Endothelial cell of umbilical vein (primary cell): ENCODE results near the gene JPH2. TPM values are rescaled to one million over a fixed set of nuclear protein-coding genes. Genes with fewer than 3 reads are reported as not detected.

Experiments used
- BruUV-seq: library from RNA; stranded (reverse); fragments of 400-500 nt; replicated peaks from 2 replicates; lab custom pipeline; 2021; lab: Mats Ljungman, UMichigan
- CTCF ChIA-PET: fragments of 300-600, 350-600 bp; sonication (Branson Sonifier 250); formaldehyde crosslinking; loops from one replicate; lab custom pipeline; 2021; ENCODE audit warnings: antibody characterized with exemption, inconsistent platforms; lab: Charles Lee
- POLR2A ChIA-PET: fragments of 300-600, 350-600 bp; sonication (Branson Sonifier 250); formaldehyde crosslinking; loops from one replicate; lab custom pipeline; 2021; ENCODE audit warnings: antibody characterized with exemption, inconsistent platforms; lab: Charles Lee
- DNase-seq: peaks from one replicate; pipeline ENCODE4 v3.0.0-alpha.2; 2011; ENCODE audit warnings: low read depth, low spot score
- FAIRE-seq: peaks from 2 replicates; lab custom pipeline; 2011; peaks lifted over from hg19 to GRCh38; lab: Jason Lieb, UNC
- H2AFZ ChIP-seq: 2 replicates; pipeline ENCODE4 v1.6.0; 2012; ENCODE audit warnings: low read depth, low read length, control low read depth, inconsistent platforms
- H3K27ac ChIP-seq: 2 replicates; pipeline ENCODE4 v1.5.1; 2011; ENCODE audit warnings: low read depth, mild to moderate bottlenecking, control low read depth, low read length, moderate library complexity; ENCODE audit not compliant: insufficient read depth
- H3K27me3 ChIP-seq, 2 experiments: 2 replicates each; pipeline versions ENCODE4 v1.6.0 to v1.6.1; 2011; ENCODE audit warnings: low read length in 2 of 2, mixed read lengths in 1 of 2; ENCODE audit not compliant: control insufficient read depth in 2 of 2, insufficient read depth in 2 of 2
- H3K36me3 ChIP-seq, 2 experiments: 2 replicates in 1 of 2; 3 replicates in 1 of 2; pipeline ENCODE4 v1.5.1; 2011; ENCODE audit warnings: low read length in 2 of 2, mild to moderate bottlenecking in 1 of 2, moderate library complexity in 1 of 2; ENCODE audit not compliant: control insufficient read depth in 2 of 2, insufficient read depth in 2 of 2; ENCODE audit errors: extremely low read depth in 1 of 2
- H3K4me1 ChIP-seq: 3 replicates; pipeline ENCODE4 v1.5.1; 2011; ENCODE audit warnings: mild to moderate bottlenecking, low read length; ENCODE audit not compliant: control insufficient read depth, insufficient read depth; ENCODE audit errors: extremely low read depth
- H3K4me2 ChIP-seq: 2 replicates; pipeline ENCODE4 v1.6.1; 2011; ENCODE audit warnings: low read length, control low read depth, mixed read lengths; ENCODE audit not compliant: insufficient read depth
- H3K4me3 ChIP-seq, 3 experiments: fragments of 200-600 bp in 1 of 3; sonication (generic), shearing (Covaris generic) in 1 of 3; replicated peaks in 1 of 3; 2 replicates each; pipeline ENCODE4 v1.5.1; 2011 to 2016; ENCODE audit warnings: control low read depth in 3 of 3, low read length in 3 of 3, mild to moderate bottlenecking in 2 of 3, inconsistent platforms in 1 of 3, low read depth in 1 of 3, moderate library complexity in 1 of 3; ENCODE audit not compliant: insufficient read depth in 1 of 3
- H3K79me2 ChIP-seq: 2 replicates; pipeline ENCODE4 v1.6.0; 2012; ENCODE audit warnings: low read length, inconsistent platforms; ENCODE audit not compliant: control insufficient read depth, insufficient read depth
- H3K9ac ChIP-seq: replicated peaks from 2 replicates; pipeline ENCODE3; 2011; ENCODE audit warnings: low read length, control low read depth; ENCODE audit not compliant: insufficient read depth; ENCODE audit errors: extremely low read depth
- H3K9me1 ChIP-seq: replicated peaks from 3 replicates; pipeline ENCODE4 v1.6.0; 2011; ENCODE audit warnings: mild to moderate bottlenecking, low read length; ENCODE audit not compliant: control insufficient read depth, insufficient read depth; ENCODE audit errors: extremely low read depth
- H3K9me3 ChIP-seq: replicated peaks from 2 replicates; pipeline ENCODE4 v1.5.1; 2012; ENCODE audit warnings: low read length, inconsistent platforms; ENCODE audit not compliant: control insufficient read depth, insufficient read depth
- H4K20me1 ChIP-seq: replicated peaks from 2 replicates; pipeline ENCODE3; 2011; ENCODE audit warnings: mild to moderate bottlenecking, low read length; ENCODE audit not compliant: control insufficient read depth, insufficient read depth; ENCODE audit errors: extremely low read depth
- CTCF ChIP-seq, 2 donors: IDR thresholded peaks; 1 replicate in 1 of 2; 2 replicates in 1 of 2; pipeline ENCODE4 v1.5.1; 2011; ENCODE audit warnings: low read length in 2 of 2, mild to moderate bottlenecking in 2 of 2, moderate library complexity in 2 of 2, control low read depth in 1 of 2, inconsistent platforms in 1 of 2, low read depth in 1 of 2; ENCODE audit not compliant: insufficient read depth in 1 of 2; ENCODE audit errors: extremely low read depth in 1 of 2
- EZH2 ChIP-seq: IDR thresholded peaks from 2 replicates; pipeline ENCODE4 v1.6.1; 2012; ENCODE audit warnings: borderline replicate concordance, low read depth, mild to moderate bottlenecking, moderate library complexity, low read length, inconsistent platforms; ENCODE audit not compliant: severe bottlenecking
- FOS ChIP-seq: IDR thresholded peaks from 2 replicates; pipeline ENCODE4 v1.6.1; 2011; ENCODE audit warnings: mild to moderate bottlenecking, low read length, moderate library complexity, borderline replicate concordance; ENCODE audit not compliant: insufficient read depth
- GATA2 ChIP-seq: IDR thresholded peaks from 2 replicates; pipeline ENCODE4 v1.7.0; 2011; ENCODE audit warnings: low read depth, mild to moderate bottlenecking, moderate library complexity, mixed read lengths, low read length; ENCODE audit not compliant: insufficient read length, insufficient read depth
- JUN ChIP-seq: IDR thresholded peaks from 2 replicates; pipeline ENCODE4 v1.6.1; 2011; ENCODE audit warnings: borderline replicate concordance, low read depth; ENCODE audit not compliant: insufficient read length, insufficient read depth
- MAX ChIP-seq: IDR thresholded peaks from 2 replicates; pipeline ENCODE4 v1.6.1; 2011; ENCODE audit not compliant: insufficient read depth, insufficient read length
- MYC ChIP-seq: IDR thresholded peaks from one replicate; pipeline ENCODE4 v1.6.1; 2011; ENCODE audit warnings: mild to moderate bottlenecking, low read depth, low read length
- POLR2A ChIP-seq: IDR thresholded peaks from 2 replicates; pipeline ENCODE4 v1.6.1; 2012; ENCODE audit warnings: low read depth, mild to moderate bottlenecking, control low read depth, low read length
- POLR2AphosphoS5 ChIP-seq: IDR thresholded peaks from 2 replicates; pipeline ENCODE4 v1.6.1; 2012; ENCODE audit warnings: low read depth, mild to moderate bottlenecking, control low read depth, low read length, moderate library complexity; ENCODE audit not compliant: insufficient read depth
- dilution Hi-C: fragments of 300-500 bp; cut with MboI; formaldehyde crosslinking; loops from one replicate; pipeline ENCODE4 v1.15.0; 2019; ENCODE audit warnings: low sequenced_read_pairs; ENCODE audit not compliant: extremely low pct_ligation_motif_present
- intact Hi-C: fragments of 100-400 bp; cut with micrococcal nuclease; formaldehyde crosslinking; loops from one replicate; pipeline ENCODE4 v1.10.0; 2022
- polyA plus RNA-seq, 4 experiments: library from polyadenylated mRNA; depleted of rRNA in 3 of 4; stranded (reverse) in 3 of 4; unstranded in 1 of 4; fragments of >200 nt; gene quantifications; 2 replicates each; pipeline versions ENCODE4 v1.2.1 to v1.2.3, GENCODE V29; 2011 to 2012; ENCODE audit warnings: missing spikeins in 1 of 4
- total RNA-seq: library from RNA; stranded (reverse); gene quantifications from 2 replicates; pipeline ENCODE4 v1.2.3, GENCODE V29; 2021

Gene JPH2
- total and polyA plus RNA-seq, 2 donors (not counting 3 experiments of a cell fraction or from before 2014, with no cell fraction given) = not detected

- DNase-seq (no peak), FAIRE-seq (no peak)
- H3K4me2 ChIP-seq = no peak overlapping the region
- no peak overlapping the region for H2AFZ ChIP-seq
- peaks cover 7 to 26% of the 10 kb centered on the region in 2 experiments for H3K27me3 ChIP-seq
- no peaks in the 10 kb centered on the region for H4K20me1 ChIP-seq
- POLR2A ChIA-PET = no interaction called here
- dilution Hi-C loops = no loop called here
- H3K9me1 ChIP-seq = no peaks in the 10 kb centered on the region
- H3K36me3 ChIP-seq = no peaks in the 10 kb centered on the region
- H3K4me3 ChIP-seq = no peak overlapping the region
- H3K9ac ChIP-seq = no peak overlapping the region
- H3K27ac ChIP-seq = no peak overlapping the region
- no peaks in the 10 kb centered on the region for H3K79me2 ChIP-seq
- intact Hi-C loops = no loop called here
- BruUV-seq = no TSS peak
- no peaks in the 10 kb centered on the region for H3K4me1 ChIP-seq
- no peaks in the 10 kb centered on the region for H3K9me3 ChIP-seq
- TF ChIP-seq MYC = no peak
- TF ChIP-seq EZH2 = no peak
- no peak for TF ChIP-seq POLR2AphosphoS5
- no peak for TF ChIP-seq GATA2
- TF ChIP-seq JUN = no peak
- TF ChIP-seq CTCF (IDR thresholded peaks at IDR 0.05; ENCODE audit: extremely low read depth in 1 of 2, insufficient read depth in 1 of 2, low read depth in 1 of 2, low read length in 2 of 2) = no peak
- TF ChIP-seq FOS = no peak
- TF ChIP-seq MAX = no peak
- TF ChIP-seq POLR2A = no peak
- CTCF ChIA-PET = interaction anchor here (1.4 to 1.9 kb wide), 3 partner anchors 17 to 562 kb away, joined by 4 to 7 read pairs (median 6); no protein-coding TSS in a partner anchor
Observed at GRCh38 chr20:44099832-44100231, 87.2 kb downstream of the JPH2 start.
